Stomach (tissue), 4 donors: ENCODE measurements around the gene CNDP2.

Experiments
- POLR2A ChIP-seq, 4 donors: fragments of 450-650 bp; IDR thresholded peaks; one replicate each; pipeline ENCODE4 v1.6.1; 2016; ENCODE audit warnings: antibody characterized with exemption in 4 of 4, control low read depth in 2 of 4, mild to moderate bottlenecking in 1 of 4, moderate library complexity in 1 of 4
- TF ChIP-seq, protein P1 (sequence below), 7 experiments: fragments of 450-650 bp in 4 of 7; fragments of 200-600 bp in 3 of 7; sonication (generic) in 3 of 7; IDR thresholded peaks; one replicate each; pipeline ENCODE4 v1.5.1; 2016 to 2019; ENCODE audit warnings: antibody characterized with exemption in 7 of 7, control low read depth in 2 of 7, mild to moderate bottlenecking in 1 of 7

DNA sequence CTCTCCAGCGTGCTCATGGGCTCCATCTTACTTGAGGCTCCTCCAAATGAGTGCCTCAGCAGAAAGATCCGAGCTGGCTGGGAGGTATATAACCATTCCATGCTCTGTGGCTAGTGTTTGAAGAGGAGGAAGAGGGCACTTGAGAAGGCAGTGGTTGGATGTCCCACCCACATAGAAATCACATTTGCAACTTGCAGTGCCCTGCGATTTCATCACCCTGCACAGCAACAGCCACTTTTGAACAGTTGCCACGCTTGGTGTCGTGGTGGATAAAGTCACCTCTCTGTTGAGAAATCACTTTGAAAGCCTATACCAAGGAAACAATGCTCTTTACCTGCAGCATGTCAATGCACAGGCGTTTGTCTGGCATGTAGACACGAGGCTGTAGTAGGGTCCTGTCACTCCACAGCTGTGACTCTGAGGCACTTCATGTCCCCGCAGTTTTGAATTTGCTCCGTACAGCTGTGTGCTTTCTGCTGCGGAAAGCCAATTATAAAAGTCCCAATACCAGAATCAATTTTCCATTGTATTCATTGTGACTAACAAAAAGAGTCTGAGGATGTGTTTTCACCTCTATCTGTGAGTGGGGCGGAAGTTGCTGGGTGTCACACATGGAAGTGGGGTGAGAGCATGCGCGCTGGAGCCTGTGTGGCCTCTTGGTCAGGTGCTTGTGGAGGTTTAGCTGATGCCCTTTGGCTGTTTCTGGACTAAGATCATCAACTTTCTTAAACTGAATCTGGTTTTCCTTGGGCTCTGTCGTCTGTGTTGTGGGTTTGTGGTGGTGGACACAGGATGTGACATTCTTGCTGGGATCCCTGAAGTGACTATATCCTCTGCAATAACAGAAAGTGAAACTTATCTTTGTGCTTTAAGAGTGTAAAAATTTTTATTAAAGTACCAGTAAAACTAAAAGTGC lies 2.8 kb downstream of the CNDP2 start:
- no peak for TF ChIP-seq POLR2A (IDR thresholded peaks at IDR 0.05)
- TF ChIP-seq, protein P1, sequence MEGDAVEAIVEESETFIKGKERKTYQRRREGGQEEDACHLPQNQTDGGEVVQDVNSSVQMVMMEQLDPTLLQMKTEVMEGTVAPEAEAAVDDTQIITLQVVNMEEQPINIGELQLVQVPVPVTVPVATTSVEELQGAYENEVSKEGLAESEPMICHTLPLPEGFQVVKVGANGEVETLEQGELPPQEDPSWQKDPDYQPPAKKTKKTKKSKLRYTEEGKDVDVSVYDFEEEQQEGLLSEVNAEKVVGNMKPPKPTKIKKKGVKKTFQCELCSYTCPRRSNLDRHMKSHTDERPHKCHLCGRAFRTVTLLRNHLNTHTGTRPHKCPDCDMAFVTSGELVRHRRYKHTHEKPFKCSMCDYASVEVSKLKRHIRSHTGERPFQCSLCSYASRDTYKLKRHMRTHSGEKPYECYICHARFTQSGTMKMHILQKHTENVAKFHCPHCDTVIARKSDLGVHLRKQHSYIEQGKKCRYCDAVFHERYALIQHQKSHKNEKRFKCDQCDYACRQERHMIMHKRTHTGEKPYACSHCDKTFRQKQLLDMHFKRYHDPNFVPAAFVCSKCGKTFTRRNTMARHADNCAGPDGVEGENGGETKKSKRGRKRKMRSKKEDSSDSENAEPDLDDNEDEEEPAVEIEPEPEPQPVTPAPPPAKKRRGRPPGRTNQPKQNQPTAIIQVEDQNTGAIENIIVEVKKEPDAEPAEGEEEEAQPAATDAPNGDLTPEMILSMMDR (IDR thresholded peaks at IDR 0.05) = no peak
